Activated CD4-positive, alpha-beta T cell treated with anti-CD3 and anti-CD28 coated beads, Interleukin-2, amount 10 ng/mL, durations not matched to agents 24 days and 14 days (primary cell): Measurements from ENCODE around the gene MYH6. TPM values are rescaled to one million over a fixed set of nuclear protein-coding genes. Genes with fewer than 3 reads are reported as not detected.

Experiments
- DNase-seq: peaks from one replicate; pipeline ENCODE4 v3.0.0; 2022
- H3K27ac Mint-ChIP-seq: one replicate; pipeline ENCODE4 v1.8.0; 2022; ENCODE audit warnings: mild to moderate bottlenecking, mixed read lengths
- H3K27me3 Mint-ChIP-seq: one replicate; pipeline ENCODE4 v1.8.0; 2022; ENCODE audit warnings: mixed read lengths
- H3K36me3 Mint-ChIP-seq: one replicate; pipeline ENCODE4 v1.8.0; 2022; ENCODE audit warnings: low read depth, mild to moderate bottlenecking, mixed read lengths
- H3K4me1 Mint-ChIP-seq: one replicate; pipeline ENCODE4 v1.8.0; 2021; ENCODE audit warnings: mixed read lengths
- H3K4me3 Mint-ChIP-seq: one replicate; pipeline ENCODE4 v1.8.0; 2022; ENCODE audit warnings: mild to moderate bottlenecking, moderate library complexity, mixed read lengths
- H3K9me3 Mint-ChIP-seq: one replicate; pipeline ENCODE4 v1.8.0; 2021; ENCODE audit warnings: mixed read lengths
- intact Hi-C: fragments of 100-400 bp; cut with micrococcal nuclease; formaldehyde crosslinking; loops from one replicate; pipeline ENCODE4 v1.15.1; 2023
- total RNA-seq: library from RNA; stranded (reverse); gene quantifications from 2 replicates; pipeline ENCODE4 v1.2.3, GENCODE V29; 2022

The MYH6 gene
- total RNA-seq, 1 donor from 2014 or later, result 0.23 TPM

DNA sequence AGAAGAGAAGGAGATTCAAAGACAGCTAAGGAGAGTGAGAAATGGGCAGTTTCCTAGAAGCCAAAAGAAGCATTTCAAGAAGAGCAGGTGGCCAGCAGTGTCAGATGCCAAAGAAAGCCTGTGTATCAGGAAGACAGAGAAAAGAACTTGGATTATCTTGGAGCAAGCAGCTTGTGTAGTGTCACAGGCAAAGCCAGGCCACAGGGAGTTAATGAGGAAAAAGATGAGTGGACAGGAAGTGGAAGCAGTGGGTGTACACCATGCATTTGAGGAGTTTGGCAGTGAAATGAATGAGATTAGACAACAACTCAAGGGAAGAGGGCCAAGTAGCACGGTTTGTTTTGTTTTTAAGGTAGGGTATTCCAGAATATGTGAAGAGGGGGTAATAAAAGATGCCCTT, 33.0 kb upstream of the MYH6 start:
- DNase-seq, result no peak
- H3K36me3 Mint-ChIP-seq, result no peaks in the 10 kb centered on the region
- H3K9me3 Mint-ChIP-seq, result no peaks in the 10 kb centered on the region
- intact Hi-C loops, result no loop called here
- no peak overlapping the region for H3K4me3 Mint-ChIP-seq
- H3K4me1 Mint-ChIP-seq, result peaks cover 2% of the 10 kb centered on the region
- H3K27ac Mint-ChIP-seq, result no peak overlapping the region
- peaks cover 2% of the 10 kb centered on the region for H3K27me3 Mint-ChIP-seq

DNA sequence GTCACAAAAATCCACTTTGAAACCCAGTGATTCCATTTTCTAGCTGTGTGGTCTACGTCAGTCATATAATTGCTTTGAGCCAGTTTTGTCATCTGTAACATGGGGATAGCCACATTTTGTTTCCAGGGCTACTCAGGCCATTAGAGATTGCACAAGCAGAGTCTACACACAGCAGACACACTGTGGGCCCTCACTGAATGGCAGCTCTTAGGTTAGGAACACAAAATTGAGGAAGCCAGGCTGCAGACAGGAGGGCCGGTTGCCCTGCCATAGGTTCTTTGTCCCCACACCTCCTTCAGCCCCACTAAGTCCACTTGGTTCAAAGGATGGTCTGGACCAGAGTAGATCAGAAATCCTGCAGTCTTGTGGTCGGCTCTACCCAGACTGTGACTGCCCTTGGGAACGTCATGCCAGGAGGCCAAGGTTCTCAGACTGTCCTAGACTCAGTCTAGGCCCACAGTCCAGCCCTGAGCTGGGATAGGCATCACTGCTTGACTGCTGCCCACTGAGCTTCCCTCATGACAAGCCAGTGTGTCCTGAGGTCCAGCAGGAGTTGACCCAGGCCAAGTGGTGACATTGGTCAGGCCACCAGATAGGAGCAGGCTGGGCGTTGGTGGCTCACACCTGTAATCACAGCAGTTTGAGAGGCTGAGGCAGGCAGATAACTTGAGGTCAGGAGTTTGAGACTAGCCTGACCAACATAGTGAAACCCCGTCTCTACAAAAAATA, 31.2 kb upstream of the MYH6 start:
- no peak overlapping the region for H3K27ac Mint-ChIP-seq
- intact Hi-C loops, result no loop called here
- no peak for DNase-seq

DNA sequence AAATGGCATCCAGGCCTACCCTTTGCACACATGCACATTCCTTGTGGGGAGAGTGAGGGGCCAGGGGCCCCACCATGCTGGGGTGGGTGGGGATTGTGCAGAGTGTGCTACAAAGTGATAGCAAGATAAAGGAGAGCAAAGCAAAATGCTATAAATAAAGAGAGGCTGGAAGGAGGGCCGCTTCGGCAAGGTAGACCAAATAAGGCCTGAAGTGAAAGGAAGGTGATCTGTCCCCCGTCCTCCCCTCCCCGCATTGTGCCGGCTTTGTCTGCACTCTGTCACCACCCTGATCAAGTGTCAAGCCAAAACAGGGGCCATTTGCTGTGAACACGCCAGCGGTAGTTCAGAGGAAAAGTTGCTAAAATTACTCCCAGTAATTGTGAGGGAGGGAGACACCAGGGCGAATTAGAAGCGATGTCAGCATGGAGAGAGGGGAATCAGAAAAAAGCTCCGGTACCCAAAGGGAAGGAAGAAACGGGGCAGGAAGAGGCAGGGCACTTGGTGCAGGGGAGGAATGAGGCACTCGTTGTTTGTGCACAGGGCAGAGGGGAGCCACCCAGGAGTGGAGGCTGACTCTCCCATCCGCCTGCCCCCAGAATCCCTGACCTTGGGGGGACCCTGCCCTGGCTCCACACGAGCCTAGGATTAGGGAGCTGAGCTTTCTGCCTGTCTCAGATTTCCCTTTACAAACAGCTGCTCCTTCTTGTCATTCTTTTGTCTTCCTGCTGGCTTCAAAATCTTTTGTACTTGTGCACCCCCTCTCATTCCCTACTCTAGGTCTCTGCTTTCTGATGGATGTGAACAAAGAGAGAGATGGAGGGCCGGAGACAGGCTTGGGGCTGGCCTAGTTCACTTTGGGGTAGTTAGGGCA, 30.3 kb upstream of the MYH6 start:
- H3K27me3 Mint-ChIP-seq, result no peaks in the 10 kb centered on the region
- H3K36me3 Mint-ChIP-seq, result no peaks in the 10 kb centered on the region
- H3K27ac Mint-ChIP-seq, result no peak overlapping the region
- no peaks in the 10 kb centered on the region for H3K9me3 Mint-ChIP-seq
- intact Hi-C loops, result no loop called here
- H3K4me3 Mint-ChIP-seq, result no peak overlapping the region
- peaks cover 2% of the 10 kb centered on the region for H3K4me1 Mint-ChIP-seq
- no peak for DNase-seq

More for the DNA sequence above, 31.2 kb upstream of the MYH6 start:
- Mint-ChIP-seq H3K9me3 (no peaks in the 10 kb centered on the region), H3K4me3 (no peak overlapping the region), H3K27me3 (no peaks in the 10 kb centered on the region), H3K4me1 (peaks cover 2% of the 10 kb centered on the region), H3K36me3 (no peaks in the 10 kb centered on the region)

DNA sequence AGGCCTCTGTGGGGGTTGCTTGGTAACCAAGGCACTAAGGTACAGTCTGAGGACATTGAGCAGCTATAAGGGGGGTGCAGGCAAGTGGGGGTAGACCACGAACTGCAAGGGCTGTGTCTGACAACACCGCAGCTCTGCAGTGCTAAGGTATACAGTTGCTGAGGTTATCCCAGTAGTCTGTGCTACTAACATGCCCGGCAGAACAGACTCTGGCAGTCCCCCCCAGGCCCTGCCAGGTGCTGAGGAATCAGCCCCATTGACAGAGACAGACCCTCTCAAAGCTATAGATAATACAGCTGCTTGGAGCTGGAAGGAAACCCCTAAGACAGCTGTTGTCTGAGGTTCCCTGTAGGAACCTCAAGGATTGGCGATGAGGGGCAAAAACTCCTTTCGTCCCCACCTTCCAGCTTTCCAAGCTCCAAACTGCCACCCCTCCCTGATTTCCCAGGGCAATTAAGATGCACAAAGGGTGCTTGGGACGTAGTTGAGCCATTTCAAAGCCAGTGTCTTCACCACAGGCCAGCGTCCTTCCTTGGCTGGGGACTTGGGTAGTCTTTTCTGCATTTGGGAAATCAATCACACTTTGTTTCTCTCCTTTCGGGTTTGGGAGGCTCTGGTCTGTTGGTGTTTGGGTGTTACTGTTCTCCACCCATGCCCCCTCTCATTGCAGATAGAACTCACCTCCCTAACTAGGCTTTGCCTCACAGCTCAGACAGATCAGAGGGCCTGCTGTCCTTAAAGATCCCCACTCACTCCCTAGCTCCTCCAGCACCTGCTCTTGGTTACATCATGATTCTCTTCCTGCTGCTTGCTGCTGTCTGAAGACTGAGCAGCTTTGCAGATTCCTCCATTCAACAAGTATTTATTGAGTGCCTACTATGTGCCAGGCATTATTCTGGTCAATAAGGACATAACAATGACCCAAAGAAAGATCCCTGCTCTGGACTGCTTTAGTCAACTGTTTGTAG, 29.3 kb upstream of the MYH6 start:
- peaks cover 2% of the 10 kb centered on the region for H3K4me1 Mint-ChIP-seq
- intact Hi-C loops, result no loop called here
- H3K27me3 Mint-ChIP-seq, result peaks cover 2% of the 10 kb centered on the region

DNA sequence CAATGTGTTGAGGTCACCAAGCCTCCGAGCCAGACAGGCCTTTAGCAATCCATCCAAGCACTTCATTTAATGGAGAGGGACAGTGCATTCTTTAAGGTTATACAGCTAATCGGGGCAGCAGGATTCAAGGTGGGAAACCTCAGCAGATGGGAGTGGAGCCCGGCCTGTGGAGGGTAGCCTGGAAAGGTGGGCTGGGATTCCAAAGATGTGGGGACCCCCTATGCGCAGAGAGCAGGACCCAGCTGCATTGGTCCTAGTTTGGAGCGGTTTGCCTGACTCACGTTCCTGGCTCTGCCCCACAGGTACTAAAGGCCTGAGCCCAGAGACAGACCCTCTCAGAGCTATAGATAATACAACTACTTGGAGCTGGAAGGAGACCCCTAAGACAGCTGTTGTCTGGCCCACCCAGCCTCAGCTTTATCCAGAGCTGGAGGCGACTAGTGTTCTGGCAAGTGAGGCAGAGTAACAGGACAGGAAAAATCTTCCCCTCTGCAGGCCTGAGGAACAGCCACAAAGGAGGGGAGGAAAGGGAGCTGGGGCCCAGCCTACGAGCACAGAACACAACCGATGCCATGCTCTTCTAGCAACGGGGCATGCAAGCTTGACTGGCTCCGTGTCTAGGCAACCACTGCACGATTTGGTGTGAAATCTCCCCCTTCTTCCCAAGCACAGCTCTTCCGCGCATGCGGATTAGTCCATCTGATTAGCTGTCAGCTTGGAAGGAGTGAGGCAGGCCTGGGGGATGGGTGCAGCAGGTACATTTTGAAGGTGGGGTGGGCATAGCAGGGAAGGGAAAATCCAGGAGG, 28.5 kb upstream of the MYH6 start:
- no peak for DNase-seq
- Mint-ChIP-seq H3K27me3 (peaks cover 2% of the 10 kb centered on the region), H3K9me3 (no peaks in the 10 kb centered on the region), H3K4me3 (no peak overlapping the region), H3K36me3 (no peaks in the 10 kb centered on the region), H3K27ac (no peak overlapping the region), H3K4me1 (peaks cover 2% of the 10 kb centered on the region)
- intact Hi-C loops, result no loop called here

More for the DNA sequence above, 29.3 kb upstream of the MYH6 start:
- Mint-ChIP-seq H3K27ac (no peak overlapping the region), H3K4me3 (no peak overlapping the region), H3K9me3 (no peaks in the 10 kb centered on the region), H3K36me3 (no peaks in the 10 kb centered on the region)
- DNase-seq, result no peak

DNA sequence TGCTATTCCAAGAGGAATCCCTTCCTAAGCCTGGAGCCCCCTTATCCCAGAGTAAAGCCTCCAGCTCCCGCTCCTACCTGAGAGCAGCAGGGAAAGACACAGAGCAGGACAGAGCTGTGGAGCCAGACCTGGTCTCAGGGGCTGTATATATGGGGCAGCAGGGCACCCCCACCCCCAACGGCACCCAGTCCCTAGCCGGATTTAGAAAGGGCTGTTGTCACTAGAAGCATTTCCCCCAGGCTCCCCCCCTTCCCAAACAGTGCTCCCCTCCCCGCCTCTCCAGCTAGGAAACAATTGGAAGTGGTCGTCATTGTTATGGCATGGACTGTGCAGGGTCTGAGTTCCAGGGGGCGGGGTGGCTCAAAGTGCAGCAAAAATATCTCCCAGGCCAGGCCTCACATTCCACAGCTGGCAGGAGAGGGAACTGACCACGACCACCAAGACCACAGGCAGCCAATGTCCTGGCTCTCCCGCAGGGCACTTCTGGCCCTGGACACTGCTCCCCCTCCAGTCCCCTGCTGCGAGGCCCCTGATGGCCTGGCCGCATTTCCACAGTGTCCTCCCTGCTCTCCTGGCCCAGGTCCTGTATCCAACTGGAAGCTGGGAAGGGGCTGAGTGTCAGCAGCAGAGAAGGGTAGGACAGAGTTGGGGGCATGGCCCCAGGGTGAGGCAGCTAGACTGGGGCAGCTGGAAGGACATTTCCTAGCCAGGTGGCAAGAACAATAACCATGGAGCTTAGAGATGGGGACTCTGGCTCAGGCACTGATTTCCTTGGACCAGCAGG, 27.7 kb upstream of the MYH6 start, which contains the start of gene MYH7:
Gene MYH7, minus strand, starts transcription at position 118 of the 784 bp plus-strand sequence. CDS start 1,928 bp downstream, outside the sequence.
- intact Hi-C loops, result no loop called here
- Mint-ChIP-seq H3K4me1 (no peaks in the 10 kb centered on the region), H3K27me3 (peaks cover 6% of the 10 kb centered on the region), H3K27ac (no peak within 1 kb of the TSS), H3K4me3 (no peak within 1 kb of the TSS), H3K9me3 (no peaks in the 10 kb centered on the region), H3K36me3 (no peaks in the 10 kb centered on the region)
- no peak for DNase-seq

DNA sequence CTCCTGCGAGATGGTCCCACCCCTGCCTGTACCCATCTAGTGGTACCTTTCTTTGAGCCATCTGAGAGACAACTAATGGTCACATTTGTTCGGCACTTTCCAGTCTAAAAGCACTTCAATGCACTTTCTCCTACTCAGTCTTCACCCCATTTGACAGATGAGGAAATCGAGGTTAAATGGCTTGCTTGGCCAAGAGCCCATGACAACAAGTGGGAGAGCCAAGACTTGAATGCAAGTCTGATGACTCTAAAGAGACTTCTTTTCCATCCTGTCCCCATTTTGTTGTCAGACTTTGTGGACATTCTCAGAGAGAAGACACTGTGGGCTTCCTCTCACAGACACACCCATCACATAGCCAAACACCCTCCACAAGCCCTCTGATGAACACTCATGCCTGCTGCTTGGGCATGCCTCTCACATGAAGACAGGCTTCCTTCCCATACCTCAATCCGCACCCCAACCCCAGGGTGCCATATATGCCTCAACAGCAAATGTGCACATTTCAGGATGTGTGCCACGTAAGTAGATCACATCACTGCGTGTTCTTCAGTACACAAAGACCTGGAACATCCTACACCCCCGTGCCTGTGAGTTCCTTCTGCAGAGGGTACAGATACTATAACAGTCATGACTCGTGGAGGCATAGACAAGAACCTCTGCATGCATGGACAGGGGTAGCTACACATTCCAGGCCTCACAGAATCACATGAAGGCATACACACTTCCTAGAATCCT, 26.6 kb upstream of the MYH6 start:
- DNase-seq, result no peak

DNA sequence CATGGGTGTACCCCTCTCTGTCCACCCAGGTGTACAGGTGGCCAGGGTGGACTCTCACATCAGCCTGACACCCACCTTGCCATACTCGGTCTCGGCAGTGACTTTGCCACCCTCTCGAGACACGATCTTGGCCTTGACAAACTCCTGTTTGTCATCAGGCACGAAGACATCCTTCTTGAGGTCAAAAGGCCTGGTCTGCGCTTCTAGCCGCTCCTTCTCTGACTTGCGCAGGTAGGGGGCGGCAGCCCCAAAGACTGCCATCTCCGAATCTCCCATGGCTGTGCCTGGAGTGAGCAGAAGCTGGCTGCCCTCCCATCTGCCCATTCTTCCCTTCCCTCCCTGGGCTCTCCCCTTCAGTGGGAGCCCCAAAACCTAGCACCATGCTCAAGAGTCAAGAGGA, 25.4 kb upstream of the MYH6 start:
- intact Hi-C loops, result no loop called here
- no peak overlapping the region for H3K4me3 Mint-ChIP-seq
- H3K36me3 Mint-ChIP-seq, result no peaks in the 10 kb centered on the region
- peaks cover 6% of the 10 kb centered on the region for H3K27me3 Mint-ChIP-seq
- H3K27ac Mint-ChIP-seq, result no peak overlapping the region
- no peaks in the 10 kb centered on the region for H3K4me1 Mint-ChIP-seq
- H3K9me3 Mint-ChIP-seq, result no peaks in the 10 kb centered on the region
- no peak for DNase-seq

More for the DNA sequence above, 26.6 kb upstream of the MYH6 start:
- Mint-ChIP-seq H3K4me3 (no peak overlapping the region), H3K9me3 (no peaks in the 10 kb centered on the region), H3K27me3 (peaks cover 6% of the 10 kb centered on the region), H3K27ac (no peak overlapping the region), H3K4me1 (no peaks in the 10 kb centered on the region), H3K36me3 (no peaks in the 10 kb centered on the region)
- intact Hi-C loops, result no loop called here

DNA sequence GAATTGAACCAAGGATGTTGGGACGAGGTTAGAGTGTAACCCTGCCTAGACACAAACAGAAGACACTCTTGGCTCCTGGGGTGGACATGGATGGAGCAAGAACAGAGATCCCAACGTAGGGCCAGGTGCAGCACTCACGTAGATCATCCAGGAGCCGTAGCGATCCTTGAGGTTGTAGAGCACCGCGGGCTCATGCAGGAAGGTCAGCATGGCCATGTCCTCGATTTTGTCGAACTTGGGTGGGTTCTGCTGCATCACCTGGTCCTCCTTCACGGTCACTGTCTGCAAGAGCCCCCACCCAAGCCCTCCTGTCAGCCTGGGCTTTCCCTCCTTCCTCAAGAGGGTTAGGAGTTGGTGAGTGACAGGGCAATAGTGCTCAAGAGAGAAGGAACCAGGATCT, 24.9 kb upstream of the MYH6 start:
- Mint-ChIP-seq H3K27ac (no peak overlapping the region), H3K36me3 (no peaks in the 10 kb centered on the region), H3K27me3 (peaks cover 6% of the 10 kb centered on the region), H3K9me3 (no peaks in the 10 kb centered on the region), H3K4me3 (no peak overlapping the region), H3K4me1 (no peaks in the 10 kb centered on the region)
- no peak for DNase-seq
- intact Hi-C loops, result no loop called here

DNA sequence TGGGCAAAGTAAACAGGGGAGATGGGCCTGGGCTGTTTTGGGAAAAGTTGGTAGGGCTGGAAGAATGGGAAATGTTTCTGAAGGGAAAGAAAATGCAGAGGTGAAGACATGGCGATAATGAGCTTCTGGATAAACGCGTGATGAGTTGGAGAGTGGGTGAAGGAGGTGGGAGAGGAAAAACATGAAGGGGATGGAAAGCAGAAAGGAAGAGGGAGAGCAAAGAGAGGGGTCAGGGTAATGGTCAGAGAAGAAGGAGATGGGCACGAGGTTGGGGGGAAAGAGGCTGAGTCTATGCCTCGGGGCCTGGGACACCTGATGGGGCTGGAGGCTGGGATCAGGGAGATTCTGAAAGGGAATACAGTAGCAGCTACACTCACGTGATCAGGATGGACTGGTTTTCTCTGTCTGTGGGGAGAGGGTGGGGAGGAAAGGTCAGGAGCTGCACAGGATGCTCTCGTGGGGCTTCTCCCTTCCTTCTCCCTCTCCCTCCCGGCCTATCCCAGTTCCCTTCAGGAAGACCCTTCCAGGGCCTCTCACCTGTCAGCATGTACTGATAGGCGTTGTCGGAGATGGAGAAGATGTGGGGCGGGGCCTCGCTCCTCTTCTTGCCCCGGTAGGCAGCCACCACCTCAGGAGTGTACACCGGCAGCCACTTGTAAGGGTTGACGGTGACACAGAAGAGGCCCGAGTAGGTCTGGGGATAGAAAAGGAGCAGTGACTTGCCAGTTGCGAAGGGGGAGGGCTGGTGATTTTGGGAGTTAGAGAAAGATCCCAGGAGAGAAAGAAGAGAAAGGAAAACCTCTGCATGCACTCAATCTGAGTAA, 24.2 kb upstream of the MYH6 start:
- peaks cover 6% of the 10 kb centered on the region for H3K27me3 Mint-ChIP-seq
- no peak overlapping the region for H3K27ac Mint-ChIP-seq
- intact Hi-C loops, result no loop called here
- DNase-seq, result no peak
- H3K4me3 Mint-ChIP-seq, result no peak overlapping the region
- no peaks in the 10 kb centered on the region for H3K36me3 Mint-ChIP-seq
- no peaks in the 10 kb centered on the region for H3K4me1 Mint-ChIP-seq
- no peaks in the 10 kb centered on the region for H3K9me3 Mint-ChIP-seq

DNA sequence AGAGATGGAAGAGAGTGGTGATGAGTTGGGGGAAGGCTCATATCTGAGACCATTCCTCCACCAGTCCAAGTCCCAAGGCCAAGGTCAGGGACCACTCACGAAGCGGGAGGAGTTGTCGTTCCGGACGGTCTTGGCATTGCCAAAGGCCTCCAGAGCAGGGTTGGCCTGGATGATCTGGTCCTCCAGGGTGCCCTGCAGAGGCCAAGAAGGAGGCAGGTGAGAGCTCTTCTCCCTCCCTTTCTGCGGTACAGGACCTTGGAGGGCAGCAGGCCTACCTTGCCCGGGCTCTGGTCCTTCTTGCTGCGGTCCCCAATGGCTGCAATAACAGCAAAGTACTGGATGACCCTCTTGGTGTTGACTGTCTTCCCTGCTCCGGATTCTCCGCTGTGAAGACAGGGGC, 23.4 kb upstream of the MYH6 start:
- H3K36me3 Mint-ChIP-seq, result no peaks in the 10 kb centered on the region
- intact Hi-C loops, result no loop called here
- no peak for DNase-seq

More for the DNA sequence above, 23.4 kb upstream of the MYH6 start:
- Mint-ChIP-seq H3K27ac (no peak overlapping the region), H3K4me3 (no peak overlapping the region), H3K27me3 (peaks cover 6% of the 10 kb centered on the region), H3K4me1 (no peaks in the 10 kb centered on the region), H3K9me3 (no peaks in the 10 kb centered on the region)
